B cell (primary cell): ENCODE measurements around the gene SINHCAF.

Experiments used
- EZH2 ChIP-seq: IDR thresholded peaks from 2 replicates; pipeline ENCODE4 v1.6.1; 2012; ENCODE audit warnings: borderline replicate concordance, low read depth, mild to moderate bottlenecking, moderate library complexity, low read length; ENCODE audit not compliant: insufficient read depth, poor library complexity, severe bottlenecking
- TF ChIP-seq, protein P1 (sequence below): fragments of 200-600 bp; IDR thresholded peaks from one replicate; pipeline ENCODE4 v1.8.0; 2022; ENCODE audit warnings: antibody characterized with exemption, mild to moderate bottlenecking

DNA sequence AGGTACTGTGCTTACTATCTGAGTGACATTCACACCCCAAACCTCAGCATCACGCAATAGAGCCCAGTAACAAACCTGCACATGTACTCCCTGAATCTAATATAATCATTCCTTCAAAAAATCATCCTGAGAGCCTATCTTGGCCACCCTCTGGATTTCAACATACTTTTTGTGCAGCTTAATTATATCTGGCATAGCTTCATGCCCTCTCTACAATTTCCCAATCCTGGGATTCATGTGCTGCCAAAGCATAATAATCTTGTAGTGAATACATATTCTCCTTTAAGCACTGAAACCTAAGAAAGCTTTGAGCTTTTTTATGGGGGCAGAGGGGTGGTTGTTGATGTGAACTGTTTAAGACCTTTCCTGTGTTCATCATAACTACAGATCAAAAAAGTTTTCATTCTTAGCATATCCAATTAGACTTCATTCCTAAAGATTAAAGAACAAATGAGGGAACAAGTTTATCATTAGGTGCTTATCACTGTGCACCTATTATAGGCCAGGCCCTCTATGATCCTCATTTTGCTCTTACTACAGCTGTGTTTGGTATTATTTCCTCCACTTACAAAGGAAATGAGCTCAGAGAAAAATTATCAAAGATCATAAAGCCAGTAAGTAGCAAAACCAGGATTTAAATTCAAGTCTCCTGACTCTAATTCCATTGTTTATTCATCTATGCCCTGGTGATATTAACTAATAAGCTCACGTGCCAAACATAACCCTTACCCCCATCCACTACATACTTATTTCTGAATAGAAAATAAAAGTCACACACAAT, 51.2 kb downstream of the SINHCAF start:
- TF ChIP-seq, protein P1, sequence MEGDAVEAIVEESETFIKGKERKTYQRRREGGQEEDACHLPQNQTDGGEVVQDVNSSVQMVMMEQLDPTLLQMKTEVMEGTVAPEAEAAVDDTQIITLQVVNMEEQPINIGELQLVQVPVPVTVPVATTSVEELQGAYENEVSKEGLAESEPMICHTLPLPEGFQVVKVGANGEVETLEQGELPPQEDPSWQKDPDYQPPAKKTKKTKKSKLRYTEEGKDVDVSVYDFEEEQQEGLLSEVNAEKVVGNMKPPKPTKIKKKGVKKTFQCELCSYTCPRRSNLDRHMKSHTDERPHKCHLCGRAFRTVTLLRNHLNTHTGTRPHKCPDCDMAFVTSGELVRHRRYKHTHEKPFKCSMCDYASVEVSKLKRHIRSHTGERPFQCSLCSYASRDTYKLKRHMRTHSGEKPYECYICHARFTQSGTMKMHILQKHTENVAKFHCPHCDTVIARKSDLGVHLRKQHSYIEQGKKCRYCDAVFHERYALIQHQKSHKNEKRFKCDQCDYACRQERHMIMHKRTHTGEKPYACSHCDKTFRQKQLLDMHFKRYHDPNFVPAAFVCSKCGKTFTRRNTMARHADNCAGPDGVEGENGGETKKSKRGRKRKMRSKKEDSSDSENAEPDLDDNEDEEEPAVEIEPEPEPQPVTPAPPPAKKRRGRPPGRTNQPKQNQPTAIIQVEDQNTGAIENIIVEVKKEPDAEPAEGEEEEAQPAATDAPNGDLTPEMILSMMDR = no peak
- no peak for TF ChIP-seq EZH2
